ENCODE measurements around the gene CHST11.

GRCh38 chr12:104434129-104434528 is 22.6 kb upstream of the CHST11 start:
- TF ChIP-seq, protein P1, sequence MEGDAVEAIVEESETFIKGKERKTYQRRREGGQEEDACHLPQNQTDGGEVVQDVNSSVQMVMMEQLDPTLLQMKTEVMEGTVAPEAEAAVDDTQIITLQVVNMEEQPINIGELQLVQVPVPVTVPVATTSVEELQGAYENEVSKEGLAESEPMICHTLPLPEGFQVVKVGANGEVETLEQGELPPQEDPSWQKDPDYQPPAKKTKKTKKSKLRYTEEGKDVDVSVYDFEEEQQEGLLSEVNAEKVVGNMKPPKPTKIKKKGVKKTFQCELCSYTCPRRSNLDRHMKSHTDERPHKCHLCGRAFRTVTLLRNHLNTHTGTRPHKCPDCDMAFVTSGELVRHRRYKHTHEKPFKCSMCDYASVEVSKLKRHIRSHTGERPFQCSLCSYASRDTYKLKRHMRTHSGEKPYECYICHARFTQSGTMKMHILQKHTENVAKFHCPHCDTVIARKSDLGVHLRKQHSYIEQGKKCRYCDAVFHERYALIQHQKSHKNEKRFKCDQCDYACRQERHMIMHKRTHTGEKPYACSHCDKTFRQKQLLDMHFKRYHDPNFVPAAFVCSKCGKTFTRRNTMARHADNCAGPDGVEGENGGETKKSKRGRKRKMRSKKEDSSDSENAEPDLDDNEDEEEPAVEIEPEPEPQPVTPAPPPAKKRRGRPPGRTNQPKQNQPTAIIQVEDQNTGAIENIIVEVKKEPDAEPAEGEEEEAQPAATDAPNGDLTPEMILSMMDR (IDR thresholded peaks at IDR 0.05; ENCODE audit: low read depth, low read length, missing input control), result no peak
- TF ChIP-seq, protein P2, sequence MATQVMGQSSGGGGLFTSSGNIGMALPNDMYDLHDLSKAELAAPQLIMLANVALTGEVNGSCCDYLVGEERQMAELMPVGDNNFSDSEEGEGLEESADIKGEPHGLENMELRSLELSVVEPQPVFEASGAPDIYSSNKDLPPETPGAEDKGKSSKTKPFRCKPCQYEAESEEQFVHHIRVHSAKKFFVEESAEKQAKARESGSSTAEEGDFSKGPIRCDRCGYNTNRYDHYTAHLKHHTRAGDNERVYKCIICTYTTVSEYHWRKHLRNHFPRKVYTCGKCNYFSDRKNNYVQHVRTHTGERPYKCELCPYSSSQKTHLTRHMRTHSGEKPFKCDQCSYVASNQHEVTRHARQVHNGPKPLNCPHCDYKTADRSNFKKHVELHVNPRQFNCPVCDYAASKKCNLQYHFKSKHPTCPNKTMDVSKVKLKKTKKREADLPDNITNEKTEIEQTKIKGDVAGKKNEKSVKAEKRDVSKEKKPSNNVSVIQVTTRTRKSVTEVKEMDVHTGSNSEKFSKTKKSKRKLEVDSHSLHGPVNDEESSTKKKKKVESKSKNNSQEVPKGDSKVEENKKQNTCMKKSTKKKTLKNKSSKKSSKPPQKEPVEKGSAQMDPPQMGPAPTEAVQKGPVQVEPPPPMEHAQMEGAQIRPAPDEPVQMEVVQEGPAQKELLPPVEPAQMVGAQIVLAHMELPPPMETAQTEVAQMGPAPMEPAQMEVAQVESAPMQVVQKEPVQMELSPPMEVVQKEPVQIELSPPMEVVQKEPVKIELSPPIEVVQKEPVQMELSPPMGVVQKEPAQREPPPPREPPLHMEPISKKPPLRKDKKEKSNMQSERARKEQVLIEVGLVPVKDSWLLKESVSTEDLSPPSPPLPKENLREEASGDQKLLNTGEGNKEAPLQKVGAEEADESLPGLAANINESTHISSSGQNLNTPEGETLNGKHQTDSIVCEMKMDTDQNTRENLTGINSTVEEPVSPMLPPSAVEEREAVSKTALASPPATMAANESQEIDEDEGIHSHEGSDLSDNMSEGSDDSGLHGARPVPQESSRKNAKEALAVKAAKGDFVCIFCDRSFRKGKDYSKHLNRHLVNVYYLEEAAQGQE (IDR thresholded peaks at IDR 0.05), result no peak
- no peak for TF ChIP-seq SP1 (IDR thresholded peaks at IDR 0.05)
- no peak for TF ChIP-seq RXRA (IDR thresholded peaks at IDR 0.05)
- TF ChIP-seq HNF4G (IDR thresholded peaks at IDR 0.05), result no peak

Data from liver (tissue), 3 donors.